HEK293T (cell line): ENCODE measurements around the gene MOGAT2.

Experiments used
- ARNT ChIP-seq: fragments of 450-650 bp; IDR thresholded peaks from 2 replicates; pipeline ENCODE4 v1.6.1; 2017; ENCODE audit warnings: mild to moderate bottlenecking
- BHLHE40 ChIP-seq: fragments of 450-650 bp; IDR thresholded peaks from 2 replicates; pipeline ENCODE4 v1.6.1; 2016; ENCODE audit warnings: mild to moderate bottlenecking, moderate library complexity, borderline replicate concordance
- ELF4 ChIP-seq: fragments of 450-650 bp; IDR thresholded peaks from 2 replicates; pipeline ENCODE4 v1.6.1; 2017; ENCODE audit warnings: antibody characterized with exemption
- FOXK2 ChIP-seq: fragments of 450-650 bp; IDR thresholded peaks from 2 replicates; pipeline ENCODE4 v1.6.1; 2016; ENCODE audit warnings: mild to moderate bottlenecking
- FOXM1 ChIP-seq: fragments of 450-650 bp; IDR thresholded peaks from 2 replicates; pipeline ENCODE4 v1.6.1; 2017; ENCODE audit warnings: mild to moderate bottlenecking, borderline replicate concordance
- NFRKB ChIP-seq: fragments of 450-650 bp; IDR thresholded peaks from 2 replicates; pipeline ENCODE4 v1.6.1; 2016; ENCODE audit warnings: mild to moderate bottlenecking, moderate library complexity
- PKNOX1 ChIP-seq: fragments of 450-650 bp; IDR thresholded peaks from 2 replicates; pipeline ENCODE4 v1.6.1; 2016
- SP1 ChIP-seq: fragments of 450-650 bp; IDR thresholded peaks from 2 replicates; pipeline ENCODE4 v1.6.1; 2017
- SUZ12 ChIP-seq: fragments of 450-650 bp; IDR thresholded peaks from 2 replicates; pipeline ENCODE4 v1.6.1; 2016; ENCODE audit warnings: mild to moderate bottlenecking
- TARDBP ChIP-seq: fragments of 450-650 bp; IDR thresholded peaks from 2 replicates; pipeline ENCODE4 v1.6.1; 2016
- ZNF384 ChIP-seq: fragments of 450-650 bp; IDR thresholded peaks from 2 replicates; pipeline ENCODE4 v1.6.1; 2016

GRCh38 chr11:75781296-75781695 lies 63.7 kb downstream of the MOGAT2 start:
- no peak for TF ChIP-seq ARNT
- TF ChIP-seq BHLHE40 = no peak
- TF ChIP-seq TARDBP = no peak
- TF ChIP-seq ZNF384 = no peak
- no peak for TF ChIP-seq PKNOX1
- no peak for TF ChIP-seq ELF4
- no peak for TF ChIP-seq SP1
- no peak for TF ChIP-seq NFRKB
- TF ChIP-seq SUZ12 = no peak
- no peak for TF ChIP-seq FOXM1
- no peak for TF ChIP-seq FOXK2
